OCI-LY7 (cell line): ENCODE measurements around the gene PRR35. TPM values are rescaled to one million over a fixed set of nuclear protein-coding genes. Genes with fewer than 3 reads are reported as not detected.

Source experiments
- BruUV-seq: library from RNA; stranded (reverse); fragments of 400-500 nt; replicated peaks from 2 replicates; lab custom pipeline; 2021; lab: Mats Ljungman, UMichigan
- CTCF ChIA-PET: fragments of 300-600 bp; sonication (Branson Sonifier 250); formaldehyde crosslinking; loops from one replicate; lab custom pipeline; 2022; ENCODE audit warnings: antibody characterized with exemption; ENCODE audit not compliant: unreplicated experiment; lab: Charles Lee
- POLR2A ChIA-PET: fragments of 300-600 bp; sonication (Branson Sonifier 250); formaldehyde crosslinking; loops from one replicate; lab custom pipeline; 2022; ENCODE audit warnings: antibody characterized with exemption; lab: Charles Lee
- DNase-seq: peaks from one replicate; pipeline ENCODE4 v3.0.0-alpha.2; 2015; ENCODE audit warnings: low spot score
- H2AFZ ChIP-seq: fragments of 200-600 bp; sonication (generic), shearing (Covaris generic); 2 replicates; pipeline ENCODE4 v1.6.1; 2014; ENCODE audit warnings: mild to moderate bottlenecking, antibody characterized with exemption, low read length, moderate library complexity
- H3K27ac ChIP-seq: fragments of 200-600 bp; sonication (generic); 2 replicates; pipeline ENCODE4 v1.5.1; 2014; ENCODE audit warnings: mixed run types, low read depth, mild to moderate bottlenecking, moderate library complexity, low read length, inconsistent platforms; ENCODE audit not compliant: poor library complexity, severe bottlenecking
- H3K36me3 ChIP-seq: fragments of 200-600 bp; sonication (generic); 2 replicates; pipeline ENCODE4 v1.6.1; 2014; ENCODE audit warnings: mild to moderate bottlenecking, antibody characterized with exemption, low read length, moderate library complexity, mixed read lengths; ENCODE audit not compliant: insufficient read depth
- H3K4me1 ChIP-seq: fragments of 200-600 bp; sonication (generic); 2 replicates; pipeline ENCODE4 v1.5.1; 2014; ENCODE audit warnings: mild to moderate bottlenecking, low read length; ENCODE audit not compliant: insufficient read depth, poor library complexity, severe bottlenecking
- H3K4me2 ChIP-seq: fragments of 200-600 bp; sonication (generic); 2 replicates; pipeline ENCODE4 v1.6.1; 2014; ENCODE audit warnings: mild to moderate bottlenecking, low read length
- H3K4me3 ChIP-seq: fragments of 200-600 bp; sonication (generic); 2 replicates; pipeline ENCODE4 v1.5.1; 2014; ENCODE audit warnings: mild to moderate bottlenecking, low read depth, low read length; ENCODE audit not compliant: poor library complexity, severe bottlenecking
- H3K79me2 ChIP-seq: fragments of 200-600 bp; sonication (generic); 2 replicates; pipeline ENCODE4 v1.6.1; 2016; ENCODE audit warnings: low read depth, mild to moderate bottlenecking, low read length, moderate library complexity, mixed read lengths; ENCODE audit not compliant: insufficient read depth
- H3K9me2 ChIP-seq: fragments of 200-600 bp; sonication (generic); 2 replicates; pipeline ENCODE4 v1.6.1; 2016; ENCODE audit warnings: mild to moderate bottlenecking, low read length, mixed read lengths; ENCODE audit not compliant: insufficient read depth
- H3K9me3 ChIP-seq: fragments of 200-600 bp; sonication (generic); 2 replicates; pipeline ENCODE4 v1.6.1; 2014; ENCODE audit warnings: mild to moderate bottlenecking, mixed run types, low read length, mixed read lengths
- H4K20me1 ChIP-seq: fragments of 200-600 bp; sonication (generic); 2 replicates; pipeline ENCODE4 v1.6.1; 2014; ENCODE audit warnings: mild to moderate bottlenecking, antibody characterized with exemption, low read length, moderate library complexity, mixed read lengths; ENCODE audit not compliant: insufficient read depth
- EZH2phosphoT487 ChIP-seq: fragments of 200-600 bp; sonication (generic); IDR thresholded peaks from 2 replicates; pipeline ENCODE4 v1.6.1; 2018; ENCODE audit warnings: low read depth, borderline replicate concordance, mild to moderate bottlenecking, mixed run types, antibody characterized with exemption, low read length, moderate library complexity, mixed read lengths
- intact Hi-C: fragments of 100-400 bp; cut with micrococcal nuclease; formaldehyde crosslinking; loops from one replicate; pipeline ENCODE4 v1.10.0; 2022; ENCODE audit not compliant: unreplicated experiment
- total RNA-seq, 2 experiments: library from RNA; depleted of rRNA in 1 of 2; stranded (reverse); fragments of >200 nt in 1 of 2; shearing (Covaris generic) in 1 of 2; gene quantifications; 2 replicates each; pipeline ENCODE4 v1.2.3, GENCODE V29; 2014 to 2022
- TF ChIP-seq, protein P1 (sequence below): fragments of 200-600 bp; sonication (generic); conservative IDR thresholded peaks from 2 replicates; pipeline ENCODE4 v1.5.1; 2014; ENCODE audit warnings: mild to moderate bottlenecking, antibody characterized with exemption, low read length, moderate library complexity, mixed read lengths

The PRR35 gene
- total RNA-seq, 2 experiments from 2014 or later, result not detected

DNA sequence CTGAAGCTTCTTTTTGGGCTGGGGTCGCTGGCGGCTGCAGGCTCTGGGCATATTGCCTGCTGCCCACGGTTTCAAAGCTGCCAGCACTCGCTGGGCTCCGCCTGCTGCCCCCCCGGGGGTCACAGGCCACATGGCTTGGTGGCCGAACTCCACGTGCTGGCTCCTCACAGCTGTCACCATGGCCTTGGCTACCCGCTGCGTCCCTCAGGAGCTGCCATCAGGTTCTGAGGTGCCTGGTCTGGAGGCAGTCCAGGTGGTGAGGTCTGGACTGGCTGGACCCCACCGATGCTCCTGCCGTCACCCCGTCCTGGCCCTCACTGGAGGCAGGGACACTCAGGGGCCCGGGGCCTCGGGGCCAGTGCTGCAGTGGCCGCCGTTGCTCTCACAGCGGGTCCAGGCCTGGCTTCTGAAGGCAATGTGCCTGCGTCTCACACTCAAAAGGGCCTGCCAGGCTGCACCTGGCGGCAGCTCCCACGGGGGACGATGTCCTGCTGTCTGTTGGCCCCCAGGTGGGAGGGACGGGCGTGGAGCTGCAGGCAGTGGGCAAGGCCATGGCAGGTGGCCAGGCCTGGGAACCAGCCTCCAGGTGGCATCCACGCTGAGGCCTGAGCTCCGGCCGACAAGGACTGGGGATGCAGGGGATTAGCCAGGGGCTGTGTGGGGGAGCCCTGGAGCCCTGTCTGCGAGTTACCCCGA is 19.4 kb upstream of the PRR35 start:
- no peak for TF ChIP-seq EZH2phosphoT487
- TF ChIP-seq, protein P1, sequence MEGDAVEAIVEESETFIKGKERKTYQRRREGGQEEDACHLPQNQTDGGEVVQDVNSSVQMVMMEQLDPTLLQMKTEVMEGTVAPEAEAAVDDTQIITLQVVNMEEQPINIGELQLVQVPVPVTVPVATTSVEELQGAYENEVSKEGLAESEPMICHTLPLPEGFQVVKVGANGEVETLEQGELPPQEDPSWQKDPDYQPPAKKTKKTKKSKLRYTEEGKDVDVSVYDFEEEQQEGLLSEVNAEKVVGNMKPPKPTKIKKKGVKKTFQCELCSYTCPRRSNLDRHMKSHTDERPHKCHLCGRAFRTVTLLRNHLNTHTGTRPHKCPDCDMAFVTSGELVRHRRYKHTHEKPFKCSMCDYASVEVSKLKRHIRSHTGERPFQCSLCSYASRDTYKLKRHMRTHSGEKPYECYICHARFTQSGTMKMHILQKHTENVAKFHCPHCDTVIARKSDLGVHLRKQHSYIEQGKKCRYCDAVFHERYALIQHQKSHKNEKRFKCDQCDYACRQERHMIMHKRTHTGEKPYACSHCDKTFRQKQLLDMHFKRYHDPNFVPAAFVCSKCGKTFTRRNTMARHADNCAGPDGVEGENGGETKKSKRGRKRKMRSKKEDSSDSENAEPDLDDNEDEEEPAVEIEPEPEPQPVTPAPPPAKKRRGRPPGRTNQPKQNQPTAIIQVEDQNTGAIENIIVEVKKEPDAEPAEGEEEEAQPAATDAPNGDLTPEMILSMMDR, result no peak
- no TSS peak for BruUV-seq
- H3K36me3 ChIP-seq, result peaks cover 30% of the 10 kb centered on the region
- ChIA-PET CTCF (no interaction called here), POLR2A (no interaction called here)
- no peaks in the 10 kb centered on the region for H3K9me3 ChIP-seq
- peaks cover 3% of the 10 kb centered on the region; the same call in 1 of the 2 replicates for H3K79me2 ChIP-seq
- H3K4me1 ChIP-seq, result no peaks in the 10 kb centered on the region
- no peak overlapping the region for H3K27ac ChIP-seq
- DNase-seq, result no peak
- no peaks in the 10 kb centered on the region for H4K20me1 ChIP-seq
- H3K9me2 ChIP-seq, result no peaks in the 10 kb centered on the region
- intact Hi-C loops, result no loop called here
- H3K4me2 ChIP-seq, result no peak overlapping the region
- no peak overlapping the region for H2AFZ ChIP-seq
- no peak overlapping the region for H3K4me3 ChIP-seq

DNA sequence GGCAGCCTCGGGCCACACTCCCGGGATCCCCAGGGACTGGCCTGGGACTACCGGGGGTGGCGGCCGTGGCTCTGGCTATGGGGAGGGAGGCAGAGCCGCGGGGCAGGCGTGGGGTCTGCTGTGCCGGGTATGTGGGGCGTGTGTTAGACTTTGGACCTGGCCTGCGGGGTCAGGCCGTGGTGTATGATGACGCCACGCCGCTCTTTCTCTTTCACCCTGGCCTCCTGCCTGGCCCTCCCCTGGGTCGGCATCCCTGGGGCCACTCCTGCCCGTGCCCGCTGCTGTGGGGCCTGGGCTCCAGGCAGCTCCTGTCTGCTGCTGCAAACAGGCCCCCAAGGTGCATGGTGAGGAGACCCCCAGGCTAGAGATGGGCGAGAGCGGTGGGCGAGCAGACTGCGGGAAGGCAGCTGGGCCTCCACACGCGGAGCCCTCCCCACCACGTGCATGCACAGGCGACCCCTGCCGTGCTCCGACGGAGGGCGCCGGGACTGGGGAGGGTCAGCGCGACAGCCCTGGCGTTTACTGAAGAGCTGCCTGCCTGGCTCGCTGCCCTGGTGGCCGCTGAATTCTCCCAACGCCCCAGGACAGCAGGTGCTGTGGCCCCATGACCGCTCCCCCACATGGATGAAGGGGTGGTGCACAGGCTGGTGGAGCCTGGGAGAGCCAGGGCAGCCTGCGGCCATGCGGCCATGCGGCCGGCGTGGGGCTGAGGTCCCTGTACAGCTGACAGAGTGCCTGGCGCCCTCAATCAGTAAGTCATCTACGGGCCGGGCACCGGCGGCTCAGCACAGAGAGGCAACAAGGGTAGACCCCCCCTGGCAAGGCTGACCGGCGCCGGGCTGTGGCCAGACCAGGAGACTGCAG is 16.7 kb upstream of the PRR35 start:
- Histone ChIP-seq H3K4me2 (no peak overlapping the region), H3K36me3 (peaks cover 34% of the 10 kb centered on the region), H3K9me3 (no peaks in the 10 kb centered on the region), H2AFZ (no peak overlapping the region), H3K4me1 (no peaks in the 10 kb centered on the region), H3K79me2 (peaks cover 3% of the 10 kb centered on the region; the same call in 1 of the 2 replicates), H3K9me2 (no peaks in the 10 kb centered on the region), H3K4me3 (no peak overlapping the region), H4K20me1 (no peaks in the 10 kb centered on the region), H3K27ac (no peak overlapping the region)
- ChIA-PET POLR2A (interaction anchor here (0.9 kb wide), 1 partner anchor 30 kb away, joined by 4 read pairs; no protein-coding TSS in a partner anchor), CTCF (no interaction called here)
- no peak for DNase-seq
- TF ChIP-seq, protein P1, result no peak
- TF ChIP-seq EZH2phosphoT487, result no peak
- no TSS peak for BruUV-seq
- intact Hi-C loops, result no loop called here
